NT2/D1 (cell line): Measurements from ENCODE around the gene CDC42BPA.

ENCODE experiments used
- SUZ12 ChIP-seq: IDR thresholded peaks from 2 replicates; pipeline ENCODE4 v1.6.1; 2011; ENCODE audit not compliant: insufficient read length, insufficient read depth; ENCODE audit errors: extremely low read depth
- YY1 ChIP-seq: IDR thresholded peaks from 2 replicates; pipeline ENCODE4 v1.6.1; 2011; ENCODE audit not compliant: insufficient read length, insufficient read depth
- ZNF274 ChIP-seq: IDR thresholded peaks from 2 replicates; pipeline ENCODE4 v1.6.1; 2011; ENCODE audit warnings: mild to moderate bottlenecking, low read depth, low read length

DNA sequence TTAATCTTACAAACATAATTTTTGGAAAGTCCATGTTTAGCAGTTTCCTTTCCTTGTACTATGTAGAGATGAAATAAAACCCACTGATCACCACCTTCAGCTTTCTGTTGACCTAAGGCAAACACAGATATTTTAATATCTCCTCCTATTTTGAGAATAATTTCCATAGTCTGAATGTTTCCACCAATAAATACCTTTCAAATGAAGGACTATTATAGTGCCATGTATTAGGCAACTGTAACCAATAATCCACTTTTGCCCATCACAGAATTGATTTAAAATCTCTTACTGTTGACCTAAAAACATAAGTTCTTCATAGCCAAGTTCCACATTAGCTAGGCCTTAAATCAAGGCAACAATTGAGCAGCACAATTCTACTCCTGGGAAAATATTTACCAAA lies 1.8 kb downstream of the CDC42BPA start:
- TF ChIP-seq YY1: no peak
- no peak for TF ChIP-seq ZNF274
- no peak for TF ChIP-seq SUZ12
